Activated gamma-delta T cell treated with Interleukin-2 at 50 U/mL for 16 hours (primary cell): Measurements from ENCODE around the gene NBPF20.
"Not testable (repeated sequence)": the region's sequence is repeated elsewhere in the genome, so short reads cannot be mapped to it uniquely, and the experiment has no call there.

Source experiments
- DNase-seq: peaks from one replicate; pipeline ENCODE4 v3.0.0-alpha.2; 2020

Gene NBPF20, protein sequence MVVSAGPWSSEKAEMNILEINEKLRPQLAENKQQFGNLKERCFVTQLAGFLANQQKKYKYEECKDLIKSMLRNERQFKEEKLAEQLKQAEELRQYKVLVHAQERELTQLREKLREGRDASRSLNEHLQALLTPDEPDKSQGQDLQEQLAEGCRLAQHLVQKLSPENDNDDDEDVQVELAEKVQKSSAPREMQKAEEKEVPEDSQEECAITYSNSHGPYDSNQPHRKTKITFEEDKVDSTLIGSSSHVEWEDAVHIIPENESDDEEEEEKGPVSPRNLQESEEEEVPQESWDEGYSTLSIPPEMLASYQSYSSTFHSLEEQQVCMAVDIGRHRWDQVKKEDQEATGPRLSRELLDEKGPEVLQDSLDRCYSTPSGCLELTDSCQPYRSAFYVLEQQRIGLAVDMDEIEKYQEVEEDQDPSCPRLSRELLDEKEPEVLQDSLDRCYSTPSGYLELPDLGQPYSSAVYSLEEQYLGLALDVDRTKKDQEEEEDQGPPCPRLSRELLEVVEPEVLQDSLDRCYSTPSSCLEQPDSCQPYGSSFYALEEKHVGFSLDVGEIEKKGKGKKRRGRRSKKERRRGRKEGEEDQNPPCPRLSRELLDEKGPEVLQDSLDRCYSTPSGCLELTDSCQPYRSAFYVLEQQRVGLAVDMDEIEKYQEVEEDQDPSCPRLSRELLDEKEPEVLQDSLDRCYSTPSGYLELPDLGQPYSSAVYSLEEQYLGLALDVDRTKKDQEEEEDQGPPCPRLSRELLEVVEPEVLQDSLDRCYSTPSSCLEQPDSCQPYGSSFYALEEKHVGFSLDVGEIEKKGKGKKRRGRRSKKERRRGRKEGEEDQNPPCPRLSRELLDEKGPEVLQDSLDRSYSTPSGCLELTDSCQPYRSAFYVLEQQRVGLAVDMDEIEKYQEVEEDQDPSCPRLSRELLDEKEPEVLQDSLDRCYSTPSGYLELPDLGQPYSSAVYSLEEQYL (N-terminal part only)

DNA sequence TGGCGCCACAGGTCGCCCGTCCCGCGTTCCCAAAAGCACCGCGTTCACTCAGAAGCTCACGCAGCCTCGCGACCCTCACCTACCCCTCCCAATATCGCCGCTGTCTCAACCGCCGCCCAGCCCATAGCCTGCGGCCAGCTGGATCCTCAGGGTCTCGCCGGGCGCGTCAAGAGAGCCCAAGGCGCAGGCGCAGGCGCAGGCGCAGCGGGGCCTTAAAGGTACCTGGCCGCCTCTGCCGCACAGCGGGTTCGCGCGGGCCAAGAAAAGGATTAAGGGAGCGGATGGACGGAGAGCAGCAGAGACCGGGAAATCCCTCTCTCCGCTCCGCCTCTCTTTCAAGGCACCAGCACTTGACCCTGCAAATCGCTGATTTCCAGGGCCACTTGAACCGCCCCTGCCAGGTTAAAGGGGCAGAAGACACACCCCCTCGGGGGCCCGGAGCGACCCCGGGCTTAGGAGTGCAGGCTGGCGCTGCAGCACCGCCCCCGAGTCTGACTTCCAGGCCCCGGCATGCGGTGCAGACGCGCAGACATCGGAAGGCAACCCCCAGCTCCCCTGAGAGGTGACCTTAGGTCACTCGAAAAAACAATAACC lies at the start of gene NBPF20:
NBPF20 (minus strand) TSS at position 168 of the 594 bp plus-strand sequence. CDS start 20,331 bp downstream, outside the sequence.
- peak; percentile 75 for DNase-seq

DNA sequence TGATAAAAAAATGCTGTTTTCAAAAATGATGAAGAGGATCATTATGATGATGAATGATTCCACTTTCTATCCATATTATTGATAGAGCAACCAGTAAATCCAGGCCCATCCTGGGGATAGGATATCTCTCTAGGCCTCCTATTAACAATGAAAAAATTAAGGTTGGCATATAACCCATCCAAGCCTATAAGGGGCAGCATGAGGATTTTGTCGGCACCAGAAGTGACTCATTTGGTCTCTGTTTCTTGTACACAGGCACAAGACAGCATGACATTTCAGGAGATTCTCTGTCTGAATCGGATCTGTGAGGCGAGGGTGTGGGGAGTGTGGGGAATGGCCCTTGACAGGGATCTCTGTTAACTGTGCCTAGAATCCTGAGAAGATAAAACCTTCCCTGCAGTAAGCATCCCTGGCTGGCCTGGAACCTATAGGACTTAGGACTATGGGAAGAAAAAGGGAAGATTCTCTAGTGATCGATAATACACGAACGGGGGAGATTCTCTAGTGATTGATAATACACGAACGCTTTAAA lies 49.5 kb upstream of the NBPF20 start:
- not testable (repeated sequence) for DNase-seq

DNA sequence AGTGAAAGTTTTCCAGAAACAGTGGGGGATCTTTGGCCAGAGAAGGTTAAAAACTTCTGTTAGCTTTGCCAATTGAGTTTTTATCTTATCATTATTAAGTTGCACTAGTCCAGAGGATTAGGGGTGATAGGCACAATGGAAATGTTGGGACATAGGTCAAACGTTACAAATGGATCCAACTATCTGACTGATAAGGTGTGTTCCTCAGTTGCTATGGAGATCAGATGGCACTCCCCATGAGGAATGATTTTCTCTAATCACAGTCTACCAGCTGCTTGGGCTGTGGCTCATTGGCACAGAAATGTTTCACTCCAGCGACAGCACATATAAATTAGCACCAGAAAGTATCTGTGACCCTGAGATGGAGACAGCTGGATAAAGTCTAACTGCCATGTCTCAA lies 47.3 kb upstream of the NBPF20 start:
- not testable (repeated sequence) for DNase-seq

DNA sequence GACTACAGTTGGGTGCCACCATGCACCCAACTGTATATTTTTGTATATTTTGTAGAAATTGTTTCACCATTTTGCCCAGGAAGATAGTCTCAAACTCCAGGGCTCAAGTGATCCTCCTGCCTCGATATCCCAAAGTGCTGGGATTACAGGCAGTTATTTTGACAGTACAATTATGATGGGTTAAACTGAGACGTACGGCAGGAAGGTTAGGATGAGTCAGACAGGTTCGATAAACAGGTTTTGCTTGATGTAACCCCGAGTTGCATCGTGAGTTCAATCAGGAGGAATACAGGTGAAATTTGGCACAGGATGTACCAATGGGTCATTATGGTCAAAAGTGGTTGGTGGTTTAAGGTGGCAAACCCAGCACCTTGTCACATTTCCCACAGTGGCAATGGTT lies 46.0 kb upstream of the NBPF20 start:
- not testable (repeated sequence) for DNase-seq

DNA sequence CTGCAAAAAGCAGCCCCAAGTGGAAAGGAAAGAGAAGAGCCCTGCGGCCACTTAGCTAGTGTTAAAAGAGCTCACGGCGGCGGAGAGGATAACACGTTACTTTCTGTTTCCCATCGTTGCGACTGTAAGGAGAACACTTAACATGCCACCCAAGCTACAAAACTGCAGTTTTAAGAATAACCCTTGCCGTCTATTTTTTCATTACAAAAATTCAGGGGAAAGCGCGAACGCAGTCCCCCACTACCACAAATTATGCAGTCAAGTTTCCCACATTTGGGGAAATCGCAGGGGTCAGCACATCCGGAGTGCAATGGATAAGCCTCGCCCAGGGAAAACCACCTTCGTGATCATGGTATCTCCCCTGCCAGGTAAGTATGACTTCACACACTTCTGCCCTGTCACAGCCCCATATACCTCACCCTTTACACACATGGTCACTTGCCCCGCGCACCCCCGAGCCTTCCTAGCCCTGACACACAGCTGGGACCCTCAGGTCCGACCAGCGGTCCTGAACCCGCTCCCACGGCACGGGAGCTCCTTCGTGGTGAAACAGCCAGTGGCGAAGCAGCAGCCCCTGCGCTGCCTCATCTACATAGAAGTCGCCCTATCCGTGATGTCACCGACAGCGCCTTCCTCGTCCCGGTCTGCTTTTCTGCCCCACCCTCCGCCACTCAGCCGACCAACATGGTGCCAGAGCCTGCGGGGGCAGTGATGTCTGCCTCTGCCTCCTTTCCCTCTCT lies 40.2 kb upstream of the NBPF20 start:
- DNase-seq = peak; percentile 39

DNA sequence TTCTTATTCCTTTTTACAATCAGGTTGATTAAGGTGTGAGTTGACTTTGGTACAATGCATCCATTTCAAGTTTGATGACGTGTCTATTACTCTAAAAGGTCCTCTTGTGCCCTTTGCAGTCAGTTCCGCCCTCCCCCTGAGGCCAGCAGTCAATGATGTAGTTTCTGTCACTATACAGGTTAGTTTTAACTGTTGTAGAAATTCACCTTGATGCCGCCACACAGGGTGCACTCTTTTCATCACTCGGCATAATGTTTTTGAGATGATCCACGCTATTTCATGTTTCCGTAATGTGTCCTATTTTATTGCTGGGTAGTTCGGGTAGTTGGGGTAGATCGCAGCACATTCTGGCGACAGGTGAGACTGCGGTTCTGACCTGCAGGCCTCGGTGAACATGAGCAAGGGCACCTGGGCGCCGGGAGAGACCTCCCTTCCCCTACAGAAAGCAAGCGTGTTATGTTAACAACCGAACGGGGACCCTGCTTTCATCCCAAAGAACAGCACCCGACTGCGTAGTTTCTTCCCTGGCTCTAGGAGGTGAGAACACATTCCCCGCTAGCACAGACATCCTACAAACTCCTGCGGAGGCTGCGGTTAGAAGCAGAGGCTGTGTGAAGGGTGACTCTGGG lies 39.4 kb upstream of the NBPF20 start:
- DNase-seq = not testable (repeated sequence)

DNA sequence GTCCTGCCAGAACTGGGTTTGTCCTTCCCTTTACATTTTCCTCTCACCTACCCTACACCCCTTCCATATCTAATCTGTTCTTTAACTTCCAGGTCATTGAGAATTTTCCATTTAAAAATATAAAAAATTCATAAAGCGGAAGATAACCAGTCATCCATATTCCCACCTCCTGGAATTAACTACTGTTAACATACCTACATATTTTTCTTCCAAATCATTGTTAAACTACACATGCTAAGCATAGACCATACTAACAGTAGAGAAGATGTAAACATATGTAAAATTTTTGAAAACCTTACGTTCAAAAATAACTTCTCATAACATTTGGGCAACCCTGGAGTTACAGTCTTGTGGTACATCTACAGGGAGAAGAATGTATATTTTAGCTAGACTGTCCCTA lies 38.6 kb upstream of the NBPF20 start:
- DNase-seq = not testable (repeated sequence)

DNA sequence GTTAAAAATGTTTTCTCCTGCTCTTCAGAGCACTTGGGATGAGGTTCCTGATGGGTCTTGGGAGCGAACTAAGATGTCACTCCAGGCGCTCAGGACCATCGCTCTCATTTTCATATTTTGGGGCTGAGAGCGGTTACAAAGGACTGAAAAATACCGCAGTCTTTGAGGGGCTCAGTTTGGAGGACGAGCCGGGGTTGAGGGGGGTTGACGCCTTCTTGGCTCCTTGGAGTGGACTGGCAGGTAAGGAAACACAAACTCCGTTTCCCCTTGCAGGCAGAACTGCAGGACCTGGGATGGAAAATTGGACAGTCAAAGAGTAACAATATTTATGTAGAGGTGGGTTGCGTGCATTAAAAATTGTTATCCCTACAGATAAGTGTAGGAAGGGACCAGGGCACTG lies 35.3 kb upstream of the NBPF20 start:
- DNase-seq = not testable (repeated sequence)

DNA sequence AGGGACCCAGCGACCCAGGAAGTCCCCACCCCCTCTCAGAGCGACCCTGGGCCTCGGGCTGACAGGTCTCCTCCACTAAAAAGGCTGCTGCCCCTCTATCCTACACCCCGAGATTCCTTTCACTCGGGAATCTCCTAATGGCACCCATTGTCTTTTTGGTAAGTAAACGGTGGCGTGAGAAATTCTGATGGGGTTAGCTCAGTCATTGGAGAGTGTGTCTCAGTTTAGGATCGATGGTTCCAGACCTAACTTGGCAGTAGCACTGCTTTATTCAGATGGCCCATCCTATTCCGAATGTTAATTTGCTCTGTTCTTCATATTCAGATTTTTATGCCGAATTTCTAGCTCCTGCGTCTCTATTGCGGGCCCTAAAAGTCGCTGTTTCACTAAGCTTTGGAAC lies 34.6 kb upstream of the NBPF20 start:
- not testable (repeated sequence) for DNase-seq

DNA sequence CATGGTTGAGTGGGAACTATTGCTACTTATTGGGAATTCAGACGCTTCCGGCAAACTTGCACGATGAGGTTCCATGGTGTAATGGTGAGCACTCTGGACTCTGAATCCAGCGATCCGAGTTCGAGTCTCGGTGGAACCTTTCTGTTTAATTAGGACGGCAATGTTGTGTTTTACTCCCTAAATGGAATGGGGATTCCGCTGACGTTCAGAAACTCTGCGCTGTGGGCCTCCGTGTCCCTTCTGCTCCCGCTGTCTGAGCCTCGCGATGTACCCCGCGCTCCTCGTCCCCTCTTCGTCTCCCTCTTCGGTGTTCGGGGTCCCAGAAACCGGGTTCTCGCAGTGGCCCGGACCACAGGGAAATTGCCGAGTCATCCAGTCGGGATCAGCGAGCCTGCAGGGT lies 34.2 kb upstream of the NBPF20 start:
- not testable (repeated sequence) for DNase-seq

DNA sequence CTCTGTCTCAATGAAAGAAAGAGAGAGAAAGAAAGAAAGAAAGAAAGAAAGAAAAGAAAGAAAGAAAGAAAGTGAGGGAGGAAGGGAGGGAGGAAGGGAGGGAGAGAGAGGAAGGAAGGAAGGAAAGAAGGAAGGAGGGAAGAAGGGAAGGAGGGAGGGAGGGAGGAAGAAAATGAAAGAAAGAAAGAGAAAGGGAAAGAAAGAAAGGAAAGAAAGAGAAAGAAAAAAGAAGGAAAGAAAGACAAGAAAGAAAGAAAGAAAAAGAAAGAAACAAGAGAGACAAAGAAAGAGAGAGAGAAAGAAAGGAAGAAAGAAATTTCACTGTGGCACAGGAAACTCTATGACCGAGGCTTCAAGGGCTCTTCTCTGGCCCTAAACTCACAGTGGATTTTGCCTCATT lies 33.7 kb upstream of the NBPF20 start:
- not testable (repeated sequence) for DNase-seq

DNA sequence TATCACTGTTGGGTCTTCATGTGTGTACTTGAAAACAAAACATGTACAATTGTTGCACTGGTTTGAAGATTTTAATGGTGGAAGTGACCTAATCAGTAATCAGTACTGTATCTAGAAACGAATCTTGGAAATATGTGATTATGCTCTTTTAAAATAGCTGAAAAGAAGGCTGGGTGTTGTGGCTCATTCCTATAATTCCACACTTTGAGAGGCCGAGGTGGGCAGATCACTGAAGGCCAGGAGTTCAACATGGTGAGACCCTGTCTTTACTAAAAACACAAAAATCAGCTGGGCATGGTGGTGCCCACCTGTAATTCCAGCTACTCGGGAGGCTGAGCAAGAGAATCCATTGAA lies 29.4 kb upstream of the NBPF20 start:
- DNase-seq = not testable (repeated sequence)

DNA sequence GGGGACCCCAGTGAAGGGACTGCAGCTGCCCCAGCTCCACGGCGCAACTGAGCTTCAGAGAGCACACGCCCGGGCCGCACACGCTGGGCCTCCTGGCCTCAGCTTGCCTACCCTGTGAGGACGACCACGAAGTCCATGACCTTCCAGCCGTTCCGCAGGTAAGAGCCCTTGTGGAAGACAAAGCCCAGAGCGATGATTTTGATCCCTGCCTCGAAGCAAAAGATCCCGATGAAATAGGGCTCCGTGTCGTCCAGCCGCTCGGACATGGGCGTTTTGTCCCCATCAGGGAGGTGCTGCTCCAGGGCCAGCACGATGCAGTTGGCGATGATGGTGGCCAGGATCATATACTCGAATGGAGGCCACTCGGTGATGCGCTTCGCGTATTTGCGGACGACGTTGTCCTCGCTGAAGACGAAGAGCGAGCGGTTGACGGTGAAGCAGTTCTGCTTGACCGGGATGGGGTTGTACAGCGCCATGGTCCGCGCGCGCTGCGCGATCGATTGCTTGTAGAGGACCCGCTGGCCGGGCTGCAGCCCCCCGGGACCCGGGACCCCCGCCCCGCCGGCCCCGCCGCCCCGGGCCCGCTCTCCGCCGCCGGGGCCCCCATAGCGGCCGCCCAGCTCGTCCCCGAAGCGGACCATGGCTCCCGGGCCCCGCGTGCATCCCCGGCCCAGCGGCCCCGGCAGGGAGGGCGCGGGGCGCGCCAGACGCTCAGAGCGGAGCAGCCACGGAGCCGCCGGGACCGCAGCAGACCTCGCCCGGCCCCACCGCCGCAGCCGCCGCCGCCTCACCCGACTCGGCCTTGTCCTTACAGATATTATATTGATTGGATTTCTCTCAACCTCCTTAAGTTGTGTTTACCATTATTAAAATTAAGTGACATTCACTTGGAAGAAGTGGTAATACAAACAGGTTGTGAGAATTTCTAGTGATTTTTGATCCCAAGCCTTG lies 28.7 kb upstream of the NBPF20 start:
- not testable (repeated sequence) for DNase-seq

DNA sequence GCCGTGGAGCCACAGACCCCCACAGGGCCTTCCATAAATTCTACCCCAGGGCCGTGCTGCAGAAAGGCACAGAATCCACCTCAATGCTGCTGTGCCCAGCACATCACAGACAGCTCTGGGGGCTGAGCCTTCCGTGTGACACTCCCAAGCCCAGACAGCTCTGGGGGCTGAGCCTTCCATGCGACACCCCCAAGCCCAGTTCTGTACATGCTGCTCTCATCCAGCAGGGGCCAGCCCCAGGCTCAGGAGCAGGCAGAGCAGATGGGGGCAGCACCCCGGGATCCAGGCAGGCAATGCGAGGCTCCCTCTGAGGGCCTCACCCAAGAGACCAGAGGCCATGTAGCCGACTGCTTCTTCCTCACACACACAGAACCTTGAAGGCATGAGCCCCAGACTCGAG lies 27.1 kb upstream of the NBPF20 start:
- not testable (repeated sequence) for DNase-seq

DNA sequence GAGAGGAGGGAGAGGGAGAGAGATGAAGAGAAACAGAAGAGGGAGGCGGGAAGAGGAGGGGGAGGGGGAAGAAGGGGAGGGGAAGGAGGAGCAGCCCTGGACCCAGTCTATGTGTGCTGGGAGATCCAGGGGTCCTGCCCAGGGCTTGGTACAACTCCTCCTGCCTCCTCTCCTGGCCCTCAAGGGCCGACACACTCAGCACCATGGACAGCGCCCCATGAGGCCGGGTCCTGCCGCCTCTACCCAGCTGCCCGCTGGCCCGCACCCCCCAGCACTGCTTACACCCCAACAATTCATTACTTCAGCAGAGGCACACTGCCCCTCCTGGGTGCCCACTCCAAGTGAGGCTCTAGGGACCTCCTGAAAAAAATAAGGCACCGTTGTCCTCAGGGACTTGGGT lies 26.5 kb upstream of the NBPF20 start:
- peak; percentile 8 for DNase-seq

DNA sequence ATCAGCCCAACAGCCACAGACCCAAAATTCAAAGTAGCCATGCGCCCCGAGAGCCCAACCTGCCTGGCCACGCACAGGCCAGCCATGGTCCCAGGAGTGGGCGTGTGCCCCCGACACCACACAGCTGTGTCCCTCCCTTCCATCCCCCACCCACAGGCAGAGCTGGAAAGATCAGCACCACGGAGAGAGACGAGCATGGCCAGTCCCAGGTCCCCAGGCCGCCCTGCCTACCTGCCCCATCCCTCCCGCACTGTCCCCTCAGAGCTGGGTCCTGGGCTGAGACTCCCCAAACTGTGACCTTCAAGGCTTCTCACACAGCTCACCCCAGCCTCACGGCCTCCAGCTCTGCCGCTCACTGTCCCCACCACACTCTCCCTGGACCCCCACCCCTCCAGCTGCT lies 19.8 kb upstream of the NBPF20 start:
- DNase-seq = not testable (repeated sequence)

DNA sequence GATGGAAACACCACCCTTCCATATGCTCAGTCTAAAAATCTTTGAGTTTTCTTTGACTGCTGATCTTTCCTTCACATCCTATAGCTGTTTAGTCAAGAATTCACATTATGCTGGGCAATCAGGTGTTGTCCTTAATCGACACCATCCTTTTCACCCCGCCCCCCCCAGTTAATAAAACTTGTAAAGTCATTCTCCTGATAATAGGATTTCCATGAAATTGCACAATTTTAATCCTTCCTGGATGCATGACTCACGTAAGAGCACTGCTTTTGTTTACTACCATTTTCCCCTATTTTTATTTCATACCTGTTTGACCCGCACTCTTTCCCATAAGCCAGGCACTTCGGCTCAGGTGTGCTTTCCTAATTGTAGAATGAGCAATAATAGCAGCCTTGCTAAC lies 16.9 kb upstream of the NBPF20 start:
- DNase-seq = not testable (repeated sequence)

DNA sequence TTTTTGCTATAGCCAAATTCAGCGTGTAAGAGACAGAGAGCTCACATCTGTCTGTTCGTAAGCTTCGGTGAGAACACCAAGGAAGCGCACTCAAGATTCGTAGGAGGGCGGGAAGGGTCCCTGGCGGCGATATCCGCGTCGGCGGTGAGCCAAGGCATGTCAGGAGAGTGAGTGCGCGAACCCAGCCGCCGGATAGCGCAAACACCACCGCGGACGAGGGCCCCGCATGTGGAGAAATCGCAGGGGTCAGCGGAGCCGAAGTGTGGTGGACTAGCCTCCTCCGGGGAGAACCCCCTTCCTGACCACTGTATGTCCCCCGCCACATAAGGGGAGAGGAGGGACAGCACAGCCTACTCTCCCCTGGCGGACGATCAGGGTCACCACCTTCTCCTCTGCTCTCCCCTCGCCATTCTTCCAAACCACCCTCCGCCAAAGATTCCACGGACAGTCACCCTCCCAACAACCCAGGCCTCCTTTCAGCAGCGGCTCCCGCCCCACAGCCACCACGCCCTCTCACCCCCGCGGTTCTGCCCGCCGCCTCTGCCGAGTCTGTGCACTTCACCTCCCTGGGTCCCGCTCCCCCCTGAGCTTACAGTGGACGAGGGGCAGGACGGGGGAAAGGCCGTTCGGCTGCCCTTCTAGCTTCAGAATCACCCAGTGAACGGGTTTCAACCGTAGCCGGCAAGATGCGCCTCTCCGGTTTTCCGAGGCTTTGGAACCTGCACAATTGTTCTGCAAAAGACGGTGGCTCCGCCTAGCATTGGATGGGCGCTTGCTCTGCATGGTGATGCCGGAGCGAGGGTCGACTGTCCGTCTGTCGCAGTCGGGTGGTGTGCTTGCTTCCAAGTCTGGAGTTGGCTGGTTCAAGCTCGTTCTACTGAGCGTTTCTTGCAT lies 6.2 kb upstream of the NBPF20 start:
- DNase-seq = not testable (repeated sequence)

DNA sequence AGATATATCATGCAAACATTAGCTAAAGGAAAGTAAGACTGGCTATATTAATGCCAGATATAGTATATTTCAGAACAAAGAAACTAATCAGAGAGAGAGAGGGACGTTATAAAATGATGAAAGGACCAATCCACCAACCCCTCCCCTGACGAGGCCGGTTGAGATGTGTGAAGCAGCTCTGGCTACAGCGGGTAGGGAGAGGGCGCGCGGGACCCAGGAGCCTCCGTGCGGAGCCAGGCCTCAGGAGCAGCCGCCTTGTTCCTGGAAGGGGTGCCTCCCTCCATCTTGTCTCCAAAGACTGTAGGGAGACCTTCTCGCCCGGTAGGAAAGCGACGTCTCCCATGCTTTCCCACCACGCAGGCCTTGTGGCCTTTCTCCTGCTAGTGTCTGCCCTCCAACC lies 5.4 kb upstream of the NBPF20 start:
- not testable (repeated sequence) for DNase-seq
